Erythroblast (primary cell): ENCODE measurements around the gene KIF2C.

ENCODE experiments used
- GATA1 ChIP-seq: IDR thresholded peaks from 2 replicates; pipeline ENCODE4 v1.6.1; 2011; ENCODE audit warnings: low read depth, mild to moderate bottlenecking, control low read depth, low read length, moderate library complexity
- POLR2A ChIP-seq: IDR thresholded peaks from 2 replicates; pipeline ENCODE4 v1.6.1; 2011; ENCODE audit warnings: mild to moderate bottlenecking, low read length

- TF ChIP-seq POLR2A (no peak), GATA1 (no peak)
These were observed 22.5 kb upstream of the KIF2C start for GRCh38 chr1:44717156-44717555.
